H9 (cell line): ENCODE measurements around the gene TBC1D1. TPM values are rescaled to one million over a fixed set of nuclear protein-coding genes. Genes with fewer than 3 reads are reported as not detected.

Source experiments
- DNase-seq: peaks from one replicate; pipeline ENCODE4 v3.0.0-alpha.2; 2017
- H2AFZ ChIP-seq: one replicate; pipeline ENCODE4 v1.6.1; 2013; ENCODE audit warnings: mild to moderate bottlenecking, low read length, control low read depth, moderate library complexity
- H2AK5ac ChIP-seq: 2 replicates; pipeline ENCODE4 v1.6.1; 2013; ENCODE audit warnings: low read length, control low read depth, mixed read lengths; ENCODE audit not compliant: insufficient read length
- H2BK120ac ChIP-seq: one replicate; pipeline ENCODE4 v1.6.1; 2013; ENCODE audit warnings: low read depth, mild to moderate bottlenecking, low read length, control low read depth, inconsistent platforms; ENCODE audit not compliant: poor library complexity, severe bottlenecking
- H2BK12ac ChIP-seq: 2 replicates; pipeline ENCODE4 v1.6.1; 2013; ENCODE audit warnings: low read length, control low read depth, mixed read lengths, low read depth; ENCODE audit not compliant: insufficient read length
- H2BK15ac ChIP-seq: 2 replicates; pipeline ENCODE4 v1.6.1; 2013; ENCODE audit warnings: low read depth, low read length, control low read depth
- H2BK20ac ChIP-seq: one replicate; pipeline ENCODE4 v1.6.1; 2013; ENCODE audit warnings: low read depth, mild to moderate bottlenecking, low read length, control low read depth, inconsistent platforms; ENCODE audit not compliant: poor library complexity, severe bottlenecking
- H2BK5ac ChIP-seq: 2 replicates; pipeline ENCODE4 v1.6.1; 2013; ENCODE audit warnings: low read length, control low read depth, mixed read lengths; ENCODE audit not compliant: insufficient read length
- H3K14ac ChIP-seq: 2 replicates; pipeline ENCODE4 v1.6.1; 2013; ENCODE audit warnings: low read length, control low read depth; ENCODE audit not compliant: insufficient read depth
- H3K18ac ChIP-seq: 2 replicates; pipeline ENCODE4 v1.6.1; 2013; ENCODE audit warnings: low read depth, mild to moderate bottlenecking, mixed read lengths, low read length, control low read depth; ENCODE audit not compliant: insufficient read length
- H3K23ac ChIP-seq: 2 replicates; pipeline ENCODE4 v1.6.1; 2013; ENCODE audit warnings: low read length, control low read depth, mixed read lengths, low read depth; ENCODE audit not compliant: insufficient read length
- H3K23me2 ChIP-seq: 2 replicates; pipeline ENCODE4 v1.6.1; 2013; ENCODE audit warnings: low read depth, mild to moderate bottlenecking, mixed read lengths, low read length, control low read depth; ENCODE audit not compliant: insufficient read length, poor library complexity, severe bottlenecking
- H3K27ac ChIP-seq: 2 replicates; pipeline ENCODE4 v1.5.1; 2013; ENCODE audit warnings: low read length, control low read depth, mixed read lengths, low read depth; ENCODE audit not compliant: insufficient read length
- H3K27me3 ChIP-seq: 2 replicates; pipeline ENCODE4 v1.6.1; 2013; ENCODE audit warnings: low read length, control low read depth, inconsistent platforms; ENCODE audit not compliant: insufficient read depth
- H3K4ac ChIP-seq: 2 replicates; pipeline ENCODE4 v1.6.1; 2013; ENCODE audit warnings: low read depth, mild to moderate bottlenecking, control low read depth, inconsistent platforms, low read length, moderate library complexity
- H3K4me1 ChIP-seq: 2 replicates; pipeline ENCODE4 v1.6.1; 2013; ENCODE audit warnings: low read length, control low read depth, inconsistent platforms; ENCODE audit not compliant: insufficient read depth
- H3K4me2 ChIP-seq: 2 replicates; pipeline ENCODE4 v1.6.1; 2013; ENCODE audit warnings: low read length, control low read depth, mixed read lengths; ENCODE audit not compliant: insufficient read length, insufficient read depth
- H3K56ac ChIP-seq: 2 replicates; pipeline ENCODE4 v1.6.1; 2013; ENCODE audit warnings: low read depth, mild to moderate bottlenecking, mixed read lengths, low read length, control low read depth; ENCODE audit not compliant: insufficient read length
- H3K79me1 ChIP-seq: 2 replicates; pipeline ENCODE4 v1.6.1; 2013; ENCODE audit warnings: low read depth, mild to moderate bottlenecking, moderate library complexity, low read length, control low read depth, inconsistent platforms; ENCODE audit not compliant: insufficient read depth, poor library complexity, severe bottlenecking
- H3K79me2 ChIP-seq: 2 replicates; pipeline ENCODE4 v1.6.1; 2013; ENCODE audit warnings: low read length, control low read depth, inconsistent platforms; ENCODE audit not compliant: insufficient read depth
- H3K9ac ChIP-seq: 2 replicates; pipeline ENCODE4 v1.6.1; 2013; ENCODE audit warnings: low read length, control low read depth, mixed read lengths; ENCODE audit not compliant: insufficient read length; ENCODE audit errors: extremely low read depth
- H3K9me3 ChIP-seq: one replicate; pipeline ENCODE4 v1.6.1; 2013; ENCODE audit warnings: low read depth, low read length, inconsistent platforms; ENCODE audit not compliant: control insufficient read depth
- H3T11ph ChIP-seq: one replicate; pipeline ENCODE4 v1.6.1; 2013; ENCODE audit warnings: mild to moderate bottlenecking, low read length, control low read depth, inconsistent platforms
- H4K20me1 ChIP-seq: one replicate; pipeline ENCODE4 v1.6.1; 2013; ENCODE audit not compliant: control insufficient read depth, insufficient read length, insufficient read depth
- H4K5ac ChIP-seq: 2 replicates; pipeline ENCODE4 v1.6.1; 2013; ENCODE audit warnings: low read depth, mild to moderate bottlenecking, mixed read lengths, low read length, control low read depth; ENCODE audit not compliant: insufficient read length
- H4K8ac ChIP-seq: replicated peaks from 2 replicates; pipeline ENCODE4 v1.6.1; 2013; ENCODE audit warnings: low read length, control low read depth, mixed read lengths, low read depth; ENCODE audit not compliant: insufficient read length
- H4K91ac ChIP-seq: 2 replicates; pipeline ENCODE4 v1.6.1; 2013; ENCODE audit warnings: low read depth, mild to moderate bottlenecking, moderate library complexity, mixed read lengths, low read length, control low read depth; ENCODE audit not compliant: insufficient read length
- H3K27ac Mint-ChIP-seq, 3 experiments: 2 replicates in 2 of 3; 3 replicates in 1 of 3; pipeline ENCODE4 v1.8.0; 2020 to 2021; ENCODE audit warnings: mixed read lengths in 3 of 3, mild to moderate bottlenecking in 1 of 3, moderate library complexity in 1 of 3
- H3K27me3 Mint-ChIP-seq: 2 replicates; pipeline ENCODE4 v1.8.0; 2021; ENCODE audit warnings: low read depth, mild to moderate bottlenecking, moderate library complexity, mixed read lengths
- H3K36me3 Mint-ChIP-seq, 3 experiments: 2 replicates in 2 of 3; 3 replicates in 1 of 3; pipeline ENCODE4 v1.8.0; 2020 to 2021; ENCODE audit warnings: low read depth in 3 of 3, mixed read lengths in 3 of 3; ENCODE audit not compliant: insufficient read depth in 1 of 3
- H3K4me1 Mint-ChIP-seq, 2 experiments: 2 replicates each; pipeline ENCODE4 v1.8.0; 2020; ENCODE audit warnings: mixed read lengths in 2 of 2
- H3K4me3 Mint-ChIP-seq, 2 experiments: 2 replicates in 1 of 2; 3 replicates in 1 of 2; pipeline ENCODE4 v1.8.0; 2020 to 2021; ENCODE audit warnings: mild to moderate bottlenecking in 2 of 2, mixed read lengths in 2 of 2, moderate library complexity in 1 of 2
- H3K9me3 Mint-ChIP-seq, 2 experiments: 2 replicates in 1 of 2; 3 replicates in 1 of 2; pipeline ENCODE4 v1.8.0; 2020; ENCODE audit warnings: mild to moderate bottlenecking in 2 of 2, mixed read lengths in 2 of 2, moderate library complexity in 1 of 2
- CTCF ChIP-seq: fragments of 200-600 bp; sonication (generic); conservative IDR thresholded peaks from 3 replicates; pipeline ENCODE4 v1.8.0; 2021; ENCODE audit warnings: antibody characterized with exemption, mild to moderate bottlenecking
- WGBS: extraction: QIAGEN DNeasy Blood & Tissue Kit; methylation state at CpG from one replicate; pipeline ENCODE4 v1.1.7; 2013; ENCODE audit warnings: missing lambda C conversion rate, low lambda C conversion rate, mixed read lengths; ENCODE audit not compliant: insufficient read length; ENCODE audit errors: extremely low coverage; 5-methylcytosine and 5-hydroxymethylcytosine counted together
- total RNA-seq: library from RNA; stranded (reverse); gene quantifications from 2 replicates; pipeline ENCODE4 v1.2.1, GENCODE V29; 2021

TBC1D1 gene
- total RNA-seq, 1 experiment from 2014 or later, result 109 TPM

- no peak overlapping the region for H2AK5ac ChIP-seq
- H3K23ac ChIP-seq, result no peak overlapping the region
- no peaks in the 10 kb centered on the region for H3K9me3 ChIP-seq
- Mint-ChIP-seq H3K27me3 (no peaks in the 10 kb centered on the region), H3K4me1 (peaks cover 36 to 37% of the 10 kb centered on the region in 2 experiments), H3K27ac (peak overlapping the region in 1 of 3 experiments; percentile 41; a peak in 3 of 7 replicates), H3K36me3 (peaks cover 23 to 28% (median 24%) of the 10 kb centered on the region in 3 experiments), H3K9me3 (no peaks in the 10 kb centered on the region), H3K4me3 (no peak overlapping the region)
- H3K4me1 ChIP-seq, result peaks cover 22% of the 10 kb centered on the region
- no peak overlapping the region for H2BK20ac ChIP-seq
- DNase-seq, result no peak
- H2BK15ac ChIP-seq, result no peak overlapping the region
- H4K91ac ChIP-seq, result no peak overlapping the region
- H3K9ac ChIP-seq, result no peak overlapping the region
- H4K8ac ChIP-seq, result no peak overlapping the region
- no CpG with 5 or more reads among the region's 4 CpGs for WGBS
- H2BK12ac ChIP-seq, result no peak overlapping the region
- H3K27ac ChIP-seq, result no peak overlapping the region
- no peaks in the 10 kb centered on the region for H4K20me1 ChIP-seq
- H3K56ac ChIP-seq, result no peak overlapping the region
- no peak overlapping the region for H3K4ac ChIP-seq
- no peaks in the 10 kb centered on the region for H3K79me1 ChIP-seq
- no peak overlapping the region for H2AFZ ChIP-seq
- no peak overlapping the region for H3K14ac ChIP-seq
- H3K79me2 ChIP-seq, result no peaks in the 10 kb centered on the region
- no peak overlapping the region for H3K18ac ChIP-seq
- no peak overlapping the region for H3K4me2 ChIP-seq
- no peak overlapping the region for H4K5ac ChIP-seq
- no peaks in the 10 kb centered on the region for H3K23me2 ChIP-seq
- H2BK5ac ChIP-seq, result no peak overlapping the region
- no peak overlapping the region for H2BK120ac ChIP-seq
- H3T11ph ChIP-seq, result no peak overlapping the region
- no peaks in the 10 kb centered on the region for H3K27me3 ChIP-seq
- TF ChIP-seq CTCF, result no peak
These were observed 222.2 kb downstream of the TBC1D1 start for GRCh38 chr4:38113132-38113531.
